Ectodermal cell (in vitro differentiated cells): ENCODE results near the gene VPS11.

Experiments
- H3K27ac ChIP-seq: 2 replicates; pipeline ENCODE4 v1.7.0; 2013; ENCODE audit warnings: mild to moderate bottlenecking, low read depth, low read length; ENCODE audit not compliant: insufficient read depth, poor library complexity, severe bottlenecking
- H3K27me3 ChIP-seq: 2 replicates; pipeline ENCODE4 v1.7.0; 2013; ENCODE audit warnings: mild to moderate bottlenecking, low read length; ENCODE audit not compliant: insufficient read depth, control insufficient read depth, poor library complexity, severe bottlenecking
- H3K36me3 ChIP-seq: one replicate; pipeline ENCODE4 v1.7.0; 2013; ENCODE audit warnings: low read length; ENCODE audit not compliant: control insufficient read depth, insufficient read depth
- H3K4me1 ChIP-seq: one replicate; pipeline ENCODE4 v1.7.0; 2013; ENCODE audit warnings: low read length; ENCODE audit not compliant: control insufficient read depth, insufficient read depth
- H3K4me3 ChIP-seq: 2 replicates; pipeline ENCODE4 v1.7.0; 2013; ENCODE audit warnings: low read depth, low read length, control low read depth; ENCODE audit not compliant: insufficient read depth
- H3K9me3 ChIP-seq: 2 replicates; pipeline ENCODE4 v1.7.0; 2013; ENCODE audit warnings: mild to moderate bottlenecking, low read length, moderate library complexity; ENCODE audit not compliant: control insufficient read depth
- WGBS, 2 experiments: methylation state at CpG; one replicate each; pipeline ENCODE4 v1.1.7; 2013; ENCODE audit warnings: missing lambda C conversion rate in 2 of 2; 5-methylcytosine and 5-hydroxymethylcytosine counted together

VPS11 gene

DNA sequence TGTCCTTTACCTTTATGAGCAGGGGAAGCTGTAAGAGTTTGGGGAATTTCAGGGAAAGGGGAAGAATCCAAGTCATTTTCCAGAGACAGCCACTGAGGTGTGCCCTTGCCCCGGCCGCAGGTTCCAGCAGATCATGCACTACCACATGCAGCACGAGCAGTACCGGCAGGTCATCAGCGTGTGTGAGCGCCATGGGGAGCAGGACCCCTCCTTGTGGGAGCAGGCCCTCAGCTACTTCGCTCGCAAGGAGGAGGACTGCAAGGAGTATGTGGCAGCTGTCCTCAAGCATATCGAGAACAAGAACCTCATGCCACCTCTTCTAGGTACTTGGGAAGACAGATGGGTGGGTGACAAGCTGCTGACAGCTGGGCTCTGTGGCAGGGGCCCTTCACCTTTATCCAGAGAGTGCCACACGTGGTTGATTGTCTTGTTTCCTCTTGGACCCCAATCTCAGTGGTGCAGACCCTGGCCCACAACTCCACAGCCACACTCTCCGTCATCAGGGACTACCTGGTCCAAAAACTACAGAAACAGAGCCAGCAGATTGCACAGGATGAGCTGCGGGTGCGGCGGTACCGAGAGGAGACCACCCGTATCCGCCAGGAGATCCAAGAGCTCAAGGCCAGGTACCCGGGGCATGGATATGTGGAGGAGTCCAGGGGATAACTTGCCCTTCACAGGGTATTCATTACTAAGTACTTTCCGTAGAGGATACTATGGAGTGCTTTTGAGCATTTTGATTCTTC is 11.2 kb downstream of the VPS11 start:
- Histone ChIP-seq H3K27me3 (no peaks in the 10 kb centered on the region), H3K36me3 (peaks cover 41% of the 10 kb centered on the region), H3K27ac (no peak overlapping the region), H3K9me3 (no peaks in the 10 kb centered on the region), H3K4me3 (no peak overlapping the region), H3K4me1 (no peaks in the 10 kb centered on the region)
- 93 to 94% methylated on average over 19 of the region's 19 CpGs for WGBS, 2 experiments

DNA sequence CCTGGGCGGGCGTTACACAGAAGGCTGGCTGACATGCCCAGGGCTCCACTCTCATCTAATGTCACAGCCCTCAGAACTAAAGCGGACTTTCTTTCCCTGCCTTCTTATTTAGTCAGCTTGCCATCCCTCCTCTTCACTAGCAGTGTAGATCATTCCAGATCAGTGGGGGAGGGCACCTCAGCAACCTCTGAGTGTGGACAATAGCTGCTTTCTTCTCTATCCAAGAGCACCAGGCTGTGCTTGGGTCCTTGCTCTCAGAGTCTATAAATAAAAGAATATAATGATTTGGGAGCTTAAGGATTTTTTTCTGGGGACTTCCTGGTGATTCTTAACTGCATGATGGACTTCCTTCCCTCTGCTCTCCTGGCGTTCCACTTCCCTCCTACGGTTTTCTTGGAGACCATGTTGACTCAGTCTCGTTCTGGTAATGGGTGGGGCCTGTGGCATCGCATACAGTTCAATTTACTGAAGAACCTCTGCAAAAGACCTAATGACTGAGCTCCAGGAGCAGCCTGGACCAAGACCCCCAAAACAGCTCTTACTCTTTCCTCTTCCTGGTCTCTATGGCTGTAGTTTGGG is 14.2 kb downstream of the VPS11 start:
- no peaks in the 10 kb centered on the region for H3K27me3 ChIP-seq
- H3K4me3 ChIP-seq, result no peak overlapping the region
- no peaks in the 10 kb centered on the region for H3K4me1 ChIP-seq
- peaks cover 34% of the 10 kb centered on the region for H3K36me3 ChIP-seq
- H3K9me3 ChIP-seq, result no peaks in the 10 kb centered on the region
- H3K27ac ChIP-seq, result no peak overlapping the region
- 92 to 93% methylated on average over 7 of the region's 7 CpGs for WGBS, 2 experiments

DNA sequence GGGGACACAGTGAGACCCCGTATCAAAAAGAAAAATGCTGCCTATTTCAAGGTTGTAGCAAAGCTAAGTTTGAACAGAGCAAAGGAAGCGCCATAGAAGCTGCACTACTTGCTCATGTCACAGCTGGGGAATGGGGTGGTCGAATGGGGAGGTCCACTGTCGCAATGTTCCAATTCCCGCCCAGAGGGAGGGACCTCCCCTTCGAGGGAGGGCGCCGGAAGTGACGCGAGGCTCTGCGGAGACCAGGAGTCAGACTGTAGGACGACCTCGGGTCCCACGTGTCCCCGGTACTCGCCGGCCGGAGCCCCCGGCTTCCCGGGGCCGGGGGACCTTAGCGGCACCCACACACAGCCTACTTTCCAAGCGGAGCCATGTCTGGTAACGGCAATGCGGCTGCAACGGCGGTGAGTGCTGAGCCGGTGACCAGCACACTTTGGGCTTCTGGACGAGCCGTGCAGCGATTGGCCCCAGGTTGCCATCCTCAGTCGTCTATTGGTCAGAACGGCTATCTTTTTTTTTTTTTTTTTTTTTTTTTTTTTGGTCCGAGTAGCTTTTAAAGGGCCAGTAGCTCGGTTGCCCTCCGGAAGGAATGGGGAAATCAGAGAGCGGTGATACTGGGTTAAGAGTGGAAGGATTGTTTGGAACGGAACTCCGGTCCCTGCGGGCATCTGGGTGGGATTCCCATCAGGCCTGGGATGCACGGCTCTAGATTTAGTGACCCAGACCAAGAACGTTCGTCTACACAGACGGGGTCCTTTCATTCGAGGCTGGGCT is 17.2 kb downstream of the VPS11 start, which contains the start of gene HMBS:
Gene HMBS (plus strand): TSS at position 219 of the 774 bp plus-strand sequence. CDS start 153 bp downstream, at position 372.
- Histone ChIP-seq H3K4me3 (peak within 1 kb of the TSS; percentile 80), H3K4me1 (no peaks in the 10 kb centered on the region), H3K9me3 (no peaks in the 10 kb centered on the region), H3K36me3 (peaks cover 10% of the 10 kb centered on the region), H3K27me3 (no peaks in the 10 kb centered on the region), H3K27ac (peak within 1 kb of the TSS; percentile 74)
- 1% methylated on average over 45 of the region's 45 CpGs for WGBS, 2 experiments

DNA sequence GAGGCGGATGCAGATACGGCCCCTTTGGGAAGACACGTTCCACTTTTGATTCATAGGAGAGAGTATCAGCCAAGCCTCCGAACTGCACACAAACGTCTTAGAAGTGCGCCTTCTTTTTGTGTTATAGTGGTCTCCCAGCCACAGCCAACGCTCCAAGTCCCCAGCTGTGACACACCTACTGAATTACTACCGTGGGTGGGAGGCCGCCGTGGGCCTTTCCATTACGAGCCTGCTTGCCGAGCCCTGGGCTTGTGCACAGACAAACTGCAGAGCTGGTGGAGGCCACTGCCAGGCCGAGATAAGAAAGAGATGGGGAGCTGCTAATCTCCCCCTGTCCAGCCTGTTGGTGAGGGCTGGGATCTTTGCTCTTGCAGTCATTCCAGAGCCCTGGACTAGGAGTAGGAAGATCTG is 17.8 kb downstream of the VPS11 start:
- WGBS, 2 experiments, result 4 to 5% methylated on average over 13 of the region's 13 CpGs
- Histone ChIP-seq H3K27me3 (no peaks in the 10 kb centered on the region), H3K27ac (no peak overlapping the region), H3K4me3 (peak overlapping the region; percentile 80), H3K4me1 (no peaks in the 10 kb centered on the region), H3K36me3 (peaks cover 10% of the 10 kb centered on the region), H3K9me3 (no peaks in the 10 kb centered on the region)

DNA sequence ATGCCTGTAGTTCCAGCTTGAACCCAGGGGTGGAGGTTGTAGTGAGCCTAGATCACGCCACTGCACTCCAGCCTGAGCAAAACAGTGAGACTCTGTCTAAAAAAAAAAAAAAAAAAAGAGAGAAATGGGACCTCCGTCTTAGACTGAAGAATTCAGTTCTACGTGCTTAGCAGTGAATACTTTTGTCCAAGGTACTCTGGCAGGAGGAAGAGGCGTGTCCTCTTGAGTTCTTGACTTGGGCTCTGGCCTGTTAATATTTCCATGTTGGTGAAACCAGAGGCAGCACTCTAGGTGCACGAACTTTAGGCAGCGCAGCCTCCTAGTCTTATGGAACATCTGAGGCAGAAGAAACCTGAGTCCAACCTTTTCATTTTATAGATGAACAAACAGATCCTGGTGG is 19.5 kb downstream of the VPS11 start:
- Histone ChIP-seq H3K36me3 (peaks cover 9% of the 10 kb centered on the region), H3K9me3 (no peaks in the 10 kb centered on the region), H3K27ac (no peak overlapping the region), H3K27me3 (no peaks in the 10 kb centered on the region), H3K4me1 (peaks cover 6% of the 10 kb centered on the region), H3K4me3 (no peak overlapping the region)
- WGBS, 2 experiments, result 94 to 97% methylated on average over 6 of the region's 6 CpGs

DNA sequence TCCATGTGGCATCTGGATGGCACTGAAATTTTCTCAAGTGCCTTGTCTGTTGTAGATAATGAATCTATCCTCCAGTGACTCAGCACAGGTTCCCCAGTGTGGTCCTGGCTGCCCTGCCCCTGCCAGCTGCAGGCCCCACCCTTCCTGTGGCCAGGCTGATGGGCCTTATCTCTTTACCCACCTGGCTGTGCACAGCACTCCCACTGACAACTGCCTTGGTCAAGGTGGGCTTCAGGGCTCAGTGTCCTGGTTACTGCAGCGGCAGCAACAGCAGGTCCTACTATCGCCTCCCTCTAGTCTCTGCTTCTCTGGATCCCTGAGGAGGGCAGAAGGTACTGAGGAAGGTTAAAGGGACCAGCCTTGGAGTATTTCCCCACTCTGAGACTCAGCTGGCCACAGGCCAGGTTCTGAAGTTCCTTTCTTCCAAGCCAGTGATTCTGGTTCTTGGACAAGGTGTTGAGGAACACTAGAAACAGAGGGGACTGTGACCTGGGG is 20.2 kb downstream of the VPS11 start:
- Histone ChIP-seq H3K27ac (no peak overlapping the region), H3K27me3 (no peaks in the 10 kb centered on the region), H3K4me1 (peaks cover 13% of the 10 kb centered on the region), H3K4me3 (no peak overlapping the region), H3K36me3 (peaks cover 15% of the 10 kb centered on the region), H3K9me3 (no peaks in the 10 kb centered on the region)
- 92 to 96% methylated on average over 2 of the region's 2 CpGs for WGBS, 2 experiments

DNA sequence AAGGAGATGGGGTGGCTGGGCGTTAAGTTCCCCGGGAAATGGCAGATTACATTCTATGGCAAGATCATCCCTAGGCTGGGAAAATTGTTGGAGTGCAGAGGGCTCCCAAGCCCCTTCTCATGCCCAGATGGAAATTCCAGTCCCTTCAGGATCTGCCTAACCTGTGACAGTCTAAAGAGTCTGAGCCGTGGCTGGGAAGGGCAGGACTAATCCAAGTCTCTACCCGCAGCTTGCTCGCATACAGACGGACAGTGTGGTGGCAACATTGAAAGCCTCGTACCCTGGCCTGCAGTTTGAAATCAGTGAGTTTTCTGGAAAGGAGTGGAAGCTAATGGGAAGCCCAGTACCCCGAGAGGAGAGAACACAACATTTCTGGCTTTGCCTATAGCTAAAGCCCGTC is 20.8 kb downstream of the VPS11 start:
- peaks cover 15% of the 10 kb centered on the region for H3K36me3 ChIP-seq
- H3K27ac ChIP-seq, result no peak overlapping the region
- no peak overlapping the region for H3K4me3 ChIP-seq
- peaks cover 19% of the 10 kb centered on the region for H3K4me1 ChIP-seq
- WGBS, 2 experiments, result 96% methylated on average over 9 of the region's 9 CpGs
- no peaks in the 10 kb centered on the region for H3K27me3 ChIP-seq
- no peaks in the 10 kb centered on the region for H3K9me3 ChIP-seq

DNA sequence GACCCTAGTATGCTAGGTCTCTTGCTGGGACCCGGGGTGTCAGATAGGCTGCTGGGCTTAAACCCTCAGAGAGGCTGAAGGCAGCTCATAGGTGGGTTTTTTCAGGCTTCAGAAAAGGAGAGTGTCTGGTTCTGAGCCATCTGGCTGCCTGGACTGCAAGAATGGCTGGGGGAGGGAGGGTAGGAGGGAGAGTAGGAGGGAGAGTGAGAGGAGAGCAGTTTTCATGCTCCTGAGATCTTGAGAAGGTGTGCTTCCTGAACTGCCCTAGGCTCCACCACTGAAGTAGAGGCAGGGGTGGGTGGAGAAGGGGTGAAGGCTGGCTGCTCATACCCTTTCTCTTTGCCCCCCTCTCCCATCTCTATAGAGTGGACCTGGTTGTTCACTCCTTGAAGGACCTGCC is 21.7 kb downstream of the VPS11 start:
- peaks cover 20% of the 10 kb centered on the region for H3K4me1 ChIP-seq
- peaks cover 15% of the 10 kb centered on the region for H3K36me3 ChIP-seq
- no peaks in the 10 kb centered on the region for H3K9me3 ChIP-seq
- H3K27me3 ChIP-seq, result no peaks in the 10 kb centered on the region
- H3K27ac ChIP-seq, result no peak overlapping the region
- 93 to 94% methylated on average over 1 of the region's 1 CpG for WGBS, 2 experiments
- H3K4me3 ChIP-seq, result no peak overlapping the region

DNA sequence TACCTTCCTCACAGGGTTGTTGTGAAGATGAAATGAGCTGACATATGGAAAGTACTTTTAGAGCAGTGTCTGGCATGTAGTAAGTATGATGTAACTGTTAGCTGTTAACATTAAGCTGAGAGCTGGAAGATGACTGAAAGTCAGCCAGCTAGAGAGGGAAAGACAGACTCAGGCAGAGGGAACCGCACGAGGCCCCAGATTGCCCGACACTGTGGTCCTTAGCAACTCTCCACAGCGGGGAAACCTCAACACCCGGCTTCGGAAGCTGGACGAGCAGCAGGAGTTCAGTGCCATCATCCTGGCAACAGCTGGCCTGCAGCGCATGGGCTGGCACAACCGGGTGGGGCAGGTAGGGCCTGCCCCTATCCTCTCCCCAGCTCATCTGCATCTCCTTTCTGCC is 23.6 kb downstream of the VPS11 start:
- H3K9me3 ChIP-seq, result no peaks in the 10 kb centered on the region
- no peak overlapping the region for H3K4me3 ChIP-seq
- H3K4me1 ChIP-seq, result peaks cover 20% of the 10 kb centered on the region
- H3K27me3 ChIP-seq, result no peaks in the 10 kb centered on the region
- H3K36me3 ChIP-seq, result peaks cover 15% of the 10 kb centered on the region
- 81 to 85% methylated on average over 9 of the region's 9 CpGs for WGBS, 2 experiments
- H3K27ac ChIP-seq, result peak overlapping the region; percentile 26
